H1 (cell line): Measurements from ENCODE around the gene THPO. TPM values are rescaled to one million over a fixed set of nuclear protein-coding genes. Genes with fewer than 3 reads are reported as not detected.

Experiments
- CTCF ChIA-PET: fragments of 300-600 bp; sonication (Branson Sonifier 250); formaldehyde crosslinking; loops from one replicate; lab custom pipeline; 2021; ENCODE audit not compliant: partially characterized antibody; lab: Charles Lee
- POLR2A ChIA-PET: fragments of 300-600 bp; sonication (Branson Sonifier 250); formaldehyde crosslinking; loops from one replicate; lab custom pipeline; 2021; ENCODE audit warnings: inconsistent platforms; ENCODE audit not compliant: partially characterized antibody; lab: Charles Lee
- DNase-seq, 2 experiments: peaks; one replicate each; pipeline versions ENCODE4 v3.0.0 to v3.0.0-alpha.2; 2010 to 2022; ENCODE audit warnings: low spot score in 2 of 2, low read depth in 1 of 2, mixed read lengths in 1 of 2
- FAIRE-seq: peaks from 2 replicates; lab custom pipeline; 2011; peaks lifted over from hg19 to GRCh38; lab: Jason Lieb, UNC
- H2AFZ ChIP-seq: 2 replicates; pipeline ENCODE4 v1.8.1; 2012; ENCODE audit warnings: low read length, inconsistent platforms
- H2AK5ac ChIP-seq: 2 replicates; pipeline ENCODE4 v1.6.1; 2013; ENCODE audit warnings: low read depth, low read length
- H2BK120ac ChIP-seq: replicated peaks from 2 replicates; pipeline ENCODE3; 2013; ENCODE audit warnings: low read depth, low read length, inconsistent platforms
- H2BK12ac ChIP-seq: 2 replicates; pipeline ENCODE4 v1.6.1; 2013; ENCODE audit warnings: low read depth, low read length
- H2BK15ac ChIP-seq: 2 replicates; pipeline ENCODE4 v1.6.1; 2013; ENCODE audit warnings: low read length
- H2BK20ac ChIP-seq: 2 replicates; pipeline ENCODE4 v1.6.1; 2013; ENCODE audit warnings: low read length
- H2BK5ac ChIP-seq: 2 replicates; pipeline ENCODE4 v1.6.1; 2013; ENCODE audit warnings: low read depth, low read length
- H3K14ac ChIP-seq: 2 replicates; pipeline ENCODE4 v1.6.1; 2013; ENCODE audit warnings: inconsistent platforms; ENCODE audit not compliant: insufficient read length
- H3K18ac ChIP-seq: 2 replicates; pipeline ENCODE4 v1.6.1; 2013; ENCODE audit warnings: low read length; ENCODE audit errors: extremely low read depth
- H3K23ac ChIP-seq: 2 replicates; pipeline ENCODE4 v1.6.1; 2013; ENCODE audit warnings: inconsistent platforms; ENCODE audit not compliant: insufficient read length
- H3K23me2 ChIP-seq: 2 replicates; pipeline ENCODE4 v1.6.1; 2013; ENCODE audit warnings: low read depth, low read length
- H3K27ac ChIP-seq: 2 replicates; pipeline ENCODE4 v1.6.1; 2011; ENCODE audit warnings: low read depth, low read length, inconsistent platforms
- H3K27me3 ChIP-seq, 4 experiments: replicated peaks in 1 of 4; 1 replicate in 1 of 4; 2 replicates in 3 of 4; pipeline versions ENCODE4 v1.6.1 to v1.8.1; 2011 to 2013; ENCODE audit warnings: low read length in 3 of 4, mild to moderate bottlenecking in 3 of 4, inconsistent platforms in 2 of 4, mixed read lengths in 2 of 4, moderate library complexity in 1 of 4; ENCODE audit not compliant: control insufficient read depth in 3 of 4, insufficient read depth in 3 of 4; ENCODE audit errors: extremely low read depth in 1 of 4
- H3K36me3 ChIP-seq, 4 experiments: 2 replicates each; pipeline versions ENCODE4 v1.6.1 to v1.8.1; 2011 to 2013; ENCODE audit warnings: mild to moderate bottlenecking in 4 of 4, low read length in 3 of 4, moderate library complexity in 2 of 4, control low read depth in 1 of 4, inconsistent platforms in 1 of 4; ENCODE audit not compliant: insufficient read depth in 4 of 4, control insufficient read depth in 2 of 4
- H3K4ac ChIP-seq: replicated peaks from 2 replicates; pipeline ENCODE3; 2013; ENCODE audit warnings: low read length, low read depth, mixed read lengths, inconsistent platforms; ENCODE audit not compliant: insufficient read length
- H3K4me1 ChIP-seq, 4 experiments: replicated peaks in 1 of 4; 1 replicate in 1 of 4; 2 replicates in 3 of 4; pipeline versions ENCODE4 v1.6.1 to v1.8.1; 2011 to 2013; ENCODE audit warnings: low read length in 3 of 4, inconsistent platforms in 2 of 4, mixed read lengths in 1 of 4; ENCODE audit not compliant: insufficient read depth in 4 of 4, control insufficient read depth in 3 of 4
- H3K4me2 ChIP-seq, 2 experiments: 2 replicates each; pipeline versions ENCODE4 v1.6.1 to v1.8.1; 2011 to 2013; ENCODE audit warnings: low read depth in 2 of 2, low read length in 2 of 2, control low read depth in 1 of 2, inconsistent platforms in 1 of 2, mild to moderate bottlenecking in 1 of 2; ENCODE audit not compliant: insufficient read depth in 1 of 2
- H3K4me3 ChIP-seq, 4 experiments: fragments of 200-600, 300-600 bp in 1 of 4; sonication (generic), shearing (Covaris generic), sonication (Bioruptor Twin) in 1 of 4; 2 replicates each; pipeline versions ENCODE4 v1.5.1 to v1.8.1; 2011 to 2016; ENCODE audit warnings: low read length in 4 of 4, low read depth in 3 of 4, control low read depth in 2 of 4, inconsistent platforms in 2 of 4, mild to moderate bottlenecking in 2 of 4, mixed read lengths in 1 of 4, moderate library complexity in 1 of 4; ENCODE audit not compliant: insufficient read depth in 2 of 4; ENCODE audit errors: extremely low read depth in 1 of 4
- H3K56ac ChIP-seq: replicated peaks from 2 replicates; pipeline ENCODE3; 2013; ENCODE audit warnings: low read depth, mild to moderate bottlenecking, mixed read lengths, low read length, inconsistent platforms; ENCODE audit not compliant: insufficient read length
- H3K79me1 ChIP-seq: 2 replicates; pipeline ENCODE4 v1.6.1; 2013; ENCODE audit warnings: low read depth, low read length, control low read depth
- H3K79me2 ChIP-seq, 2 experiments: 2 replicates each; pipeline versions ENCODE4 v1.6.1 to v1.8.1; 2012 to 2013; ENCODE audit warnings: low read length in 2 of 2, mild to moderate bottlenecking in 2 of 2, inconsistent platforms in 1 of 2; ENCODE audit not compliant: insufficient read depth in 2 of 2, control insufficient read depth in 1 of 2
- H3K9ac ChIP-seq, 4 experiments: replicated peaks in 1 of 4; 1 replicate in 1 of 4; 2 replicates in 3 of 4; pipeline versions ENCODE4 v1.6.1 to v1.8.1; 2011 to 2013; ENCODE audit warnings: low read depth in 3 of 4, low read length in 3 of 4, control low read depth in 2 of 4, mild to moderate bottlenecking in 2 of 4, moderate library complexity in 2 of 4, inconsistent platforms in 1 of 4; ENCODE audit errors: extremely low read depth in 1 of 4
- H3K9me3 ChIP-seq, 2 experiments: 2 replicates each; pipeline versions ENCODE4 v1.6.1 to v1.8.1; 2012 to 2013; ENCODE audit warnings: mild to moderate bottlenecking in 2 of 2, moderate library complexity in 2 of 2, control low read depth in 1 of 2, inconsistent platforms in 1 of 2, low read depth in 1 of 2, low read length in 1 of 2, mixed read lengths in 1 of 2; ENCODE audit not compliant: insufficient read depth in 2 of 2
- H4K20me1 ChIP-seq, 2 experiments: replicated peaks in 1 of 2; 2 replicates each; pipeline versions ENCODE3 to v1.8.1; 2011 to 2013; ENCODE audit warnings: inconsistent platforms in 2 of 2, low read length in 2 of 2, mild to moderate bottlenecking in 1 of 2; ENCODE audit not compliant: insufficient read depth in 2 of 2, control insufficient read depth in 1 of 2
- H4K5ac ChIP-seq: 2 replicates; pipeline ENCODE4 v1.6.1; 2013; ENCODE audit warnings: low read length, low read depth, mixed read lengths, inconsistent platforms; ENCODE audit not compliant: insufficient read length
- H4K8ac ChIP-seq: 2 replicates; pipeline ENCODE4 v1.8.0; 2013; ENCODE audit warnings: mild to moderate bottlenecking, moderate library complexity, low read length, inconsistent platforms; ENCODE audit not compliant: insufficient read depth; ENCODE audit errors: extremely low read depth
- H4K91ac ChIP-seq: replicated peaks from 2 replicates; pipeline ENCODE3; 2013; ENCODE audit warnings: low read length, mixed read lengths, inconsistent platforms; ENCODE audit not compliant: insufficient read length
- CEBPB ChIP-seq: IDR thresholded peaks from 2 replicates; pipeline ENCODE4 v1.6.1; 2012; ENCODE audit warnings: low read depth, low read length
- CHD2 ChIP-seq: IDR thresholded peaks from 2 replicates; pipeline ENCODE4 v1.6.1; 2012; ENCODE audit warnings: low read length, improper control_type of control experiment
- FOSL1 ChIP-seq: IDR thresholded peaks from 2 replicates; pipeline ENCODE4 v1.6.1; 2011; ENCODE audit warnings: mild to moderate bottlenecking, low read depth, low read length, moderate library complexity; ENCODE audit not compliant: insufficient read depth
- GTF2F1 ChIP-seq: IDR thresholded peaks from 2 replicates; pipeline ENCODE4 v1.6.1; 2012; ENCODE audit warnings: low read depth, low read length, improper control_type of control experiment, borderline replicate concordance
- JUN ChIP-seq: IDR thresholded peaks from 2 replicates; pipeline ENCODE4 v1.6.1; 2011; ENCODE audit warnings: low read depth, mild to moderate bottlenecking, improper control_type of control experiment, low read length
- PHF8 ChIP-seq: fragments of 200-600 bp; sonication (generic); conservative IDR thresholded peaks from 2 replicates; pipeline ENCODE4 v1.7.1; 2012; ENCODE audit warnings: low read depth, mild to moderate bottlenecking, inconsistent platforms, low read length, moderate library complexity
- POLR2AphosphoS5 ChIP-seq: IDR thresholded peaks from 2 replicates; pipeline ENCODE4 v1.6.1; 2011; ENCODE audit warnings: low read depth, low read length
- POU5F1 ChIP-seq: IDR thresholded peaks from 2 replicates; pipeline ENCODE4 v1.6.1; 2011; ENCODE audit warnings: low read depth, mild to moderate bottlenecking, low read length, moderate library complexity
- RNF2 ChIP-seq: fragments of 200-900, 300-1000 bp; sonication (generic); IDR thresholded peaks from 2 replicates; pipeline ENCODE4 v1.7.1; 2016; ENCODE audit warnings: borderline replicate concordance, low read depth, mild to moderate bottlenecking, antibody characterized with exemption, low read length; ENCODE audit not compliant: poor library complexity, severe bottlenecking; ENCODE audit errors: missing control alignments
- RXRA ChIP-seq: IDR thresholded peaks from 2 replicates; pipeline ENCODE4 v1.6.1; 2011; ENCODE audit warnings: low read depth, mild to moderate bottlenecking, low read length, moderate library complexity; ENCODE audit not compliant: insufficient read depth
- SIX5 ChIP-seq: IDR thresholded peaks from 2 replicates; pipeline ENCODE4 v1.6.1; 2011; ENCODE audit warnings: mild to moderate bottlenecking, low read depth, low read length
- SRF ChIP-seq: IDR thresholded peaks from 2 replicates; pipeline ENCODE4 v1.6.1; 2011; ENCODE audit warnings: mild to moderate bottlenecking, low read depth, low read length, moderate library complexity
- SUZ12 ChIP-seq: fragments of 200-600 bp; sonication (generic); IDR thresholded peaks from 2 replicates; pipeline ENCODE4 v1.6.1; 2012; ENCODE audit warnings: mild to moderate bottlenecking, inconsistent platforms, low read length, moderate library complexity, mixed read lengths
- TCF12 ChIP-seq: IDR thresholded peaks from 2 replicates; pipeline ENCODE4 v1.6.1; 2011; ENCODE audit warnings: low read depth, mild to moderate bottlenecking, low read length
- YY1 ChIP-seq: IDR thresholded peaks from 2 replicates; pipeline ENCODE4 v1.6.1; 2011; ENCODE audit warnings: low read depth, mild to moderate bottlenecking, low read length
- WGBS, 2 experiments: shearing (Covaris generic) in 1 of 2; methylation state at CpG; one replicate each; pipeline versions ENCODE4 v1.1.6 to v1.1.7; 2013 to 2015; ENCODE audit warnings: low lambda C conversion rate in 2 of 2, mixed read lengths in 2 of 2, inconsistent platforms in 1 of 2, low coverage in 1 of 2, missing lambda C conversion rate in 1 of 2; ENCODE audit not compliant: insufficient replicate concordance in 2 of 2, insufficient coverage in 1 of 2, insufficient read length in 1 of 2; ENCODE audit errors: extremely low coverage in 1 of 2, missing lambda C conversion rate in 1 of 2; 5-methylcytosine and 5-hydroxymethylcytosine counted together
- polyA plus RNA-seq, 7 experiments: library from polyadenylated mRNA; depleted of rRNA in 3 of 7; stranded (reverse) in 5 of 7; unstranded in 2 of 7; fragments of >200 nt in 5 of 7; fragments of 200-250 nt in 2 of 7; gene quantifications; 1 replicate in 5 of 7; 2 replicates in 1 of 7; 4 replicates in 1 of 7; pipeline versions ENCODE4 v1.2.1 to v1.2.3, GENCODE V29; 2011 to 2013; ENCODE audit warnings: missing spikeins in 2 of 7, mixed read lengths in 2 of 7
- total RNA-seq: library from RNA; stranded (reverse); fragmentation: NEBNext Ultra II Directional; extraction: Animal tissue kit (Norgen Biotek cat#: 25700); gene quantifications from 2 replicates; pipeline ENCODE4 v1.2.1, GENCODE V29; 2021

The THPO gene
- total and polyA plus RNA-seq, 2 of the 8 experiments (the other 6 are each of a cell fraction or from before 2014, with no cell fraction given) = 0.82 to 1.2 TPM

DNA sequence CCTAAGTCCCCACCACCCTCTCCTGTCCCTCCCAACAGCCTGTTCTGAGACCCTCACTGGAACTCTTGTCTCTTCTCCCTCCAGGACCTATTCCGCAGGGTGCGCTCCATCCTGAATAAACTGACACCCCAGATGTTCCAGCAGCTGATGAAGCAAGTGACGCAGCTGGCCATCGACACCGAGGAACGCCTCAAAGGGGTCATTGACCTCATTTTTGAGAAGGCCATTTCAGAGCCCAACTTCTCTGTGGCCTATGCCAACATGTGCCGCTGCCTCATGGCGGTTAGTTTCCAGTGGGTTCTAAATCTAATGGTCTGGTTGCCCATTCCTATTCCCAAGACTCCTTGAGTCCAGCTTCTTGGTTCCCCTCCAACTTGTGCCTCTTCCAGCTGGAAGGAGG lies 54.3 kb downstream of the THPO start:
- no peak overlapping the region; the same call in 1 of the 2 replicates for H4K8ac ChIP-seq
- H3K14ac ChIP-seq = no peak overlapping the region
- no peak overlapping the region for H3K56ac ChIP-seq
- DNase-seq = no peak
- POLR2A ChIA-PET = interaction anchor here (0.9 to 9.8 kb wide), 7 partner anchors 9 to 38 kb away, joined by 3 to 148 read pairs (median 4); partner anchors contain the start of genes EIF4G1 and FAM131A
- H3K18ac ChIP-seq = no peak overlapping the region
- H4K20me1 ChIP-seq = peaks cover 19 to 31% of the 10 kb centered on the region in 2 experiments
- H3K9ac ChIP-seq = no peak overlapping the region
- H3K27ac ChIP-seq = no peak overlapping the region
- CTCF ChIA-PET = interaction anchor here (0.9 to 1.0 kb wide), 2 partner anchors 15 to 19 kb away, joined by 3 to 4 read pairs; no protein-coding TSS in a partner anchor
- no peaks in the 10 kb centered on the region for H3K9me3 ChIP-seq
- H3K27me3 ChIP-seq = no peaks in the 10 kb centered on the region
- no peak overlapping the region for H2BK5ac ChIP-seq
- H3K4me1 ChIP-seq = no peaks in the 10 kb centered on the region; a peak in 4 of 7 replicates
- H2BK15ac ChIP-seq = no peak overlapping the region
- H3K4me3 ChIP-seq = no peak overlapping the region
- no peaks in the 10 kb centered on the region for H3K23me2 ChIP-seq
- no peak overlapping the region for H4K5ac ChIP-seq
- H3K79me1 ChIP-seq = peaks cover 8% of the 10 kb centered on the region; the same call in 1 of the 2 replicates
- H3K23ac ChIP-seq = no peak overlapping the region
- H3K4me2 ChIP-seq = no peak overlapping the region
- H2AK5ac ChIP-seq = no peak overlapping the region
- WGBS, 2 experiments = 98% methylated on average over 8 of the region's 8 CpGs; no CpG with 5 or more reads in 1 of the 2 experiments
- H3K36me3 ChIP-seq = peaks cover 77 to 99% (median 92%) of the 10 kb centered on the region in 4 experiments
- H2AFZ ChIP-seq = no peak overlapping the region
- H2BK12ac ChIP-seq = no peak overlapping the region
- FAIRE-seq = no peak
- no peak overlapping the region for H2BK20ac ChIP-seq
- H3K4ac ChIP-seq = no peak overlapping the region
- no peak overlapping the region for H4K91ac ChIP-seq
- no peak overlapping the region for H2BK120ac ChIP-seq
- peaks cover 4 to 25% of the 10 kb centered on the region in 2 experiments; a peak in 3 of 4 replicates for H3K79me2 ChIP-seq
- TF ChIP-seq FOSL1 (no peak), CHD2 (no peak), RNF2 (no peak), SRF (no peak), POU5F1 (no peak), POLR2AphosphoS5 (no peak), YY1 (no peak), TCF12 (no peak), CEBPB (no peak), SUZ12 (no peak), SIX5 (no peak), JUN (no peak), PHF8 (no peak), RXRA (no peak), GTF2F1 (no peak)
